GM18519 (cell line): ENCODE results near the gene ANXA5.

Experiments used
- ATAC-seq: cut with Tn5 transposase; IDR thresholded peaks from one replicate; pipeline ENCODE4 v1.9.1; 2021; ENCODE audit warnings: mild to moderate bottlenecking, moderate library complexity; ENCODE audit not compliant: unreplicated experiment, low FRiP score

The ANXA5 gene

GRCh38 chr4:121651597-121651996, 45.2 kb downstream of the ANXA5 start:
- no peak for ATAC-seq

- ATAC-seq, result no peak
Measured at GRCh38 chr4:121650741-121651140, 46.0 kb downstream of the ANXA5 start.

GRCh38 chr4:121648516-121648915, 48.3 kb downstream of the ANXA5 start:
- ATAC-seq, result no peak

- ATAC-seq, result no peak
Measured at GRCh38 chr4:121642876-121643585, 53.7 kb downstream of the ANXA5 start.

GRCh38 chr4:121642292-121642691, 54.5 kb downstream of the ANXA5 start:
- ATAC-seq, result no peak

- no peak for ATAC-seq
Measured at GRCh38 chr4:121633653-121634052, 63.1 kb downstream of the ANXA5 start.

- ATAC-seq, result no peak
Measured at GRCh38 chr4:121632636-121633035, 64.1 kb downstream of the ANXA5 start.
